Epithelial cell of esophagus (primary cell): ENCODE data around the gene ALMS1.

Source experiments
- DNase-seq: peaks from one replicate; pipeline ENCODE4 v3.0.0; 2010; ENCODE audit warnings: low read depth
- H3K4me3 ChIP-seq: 2 replicates; pipeline ENCODE4 v1.5.1; 2011; ENCODE audit warnings: mild to moderate bottlenecking, low read length, control low read depth
- CTCF ChIP-seq: IDR thresholded peaks from 2 replicates; pipeline ENCODE4 v1.5.1; 2011; ENCODE audit warnings: low read depth, mild to moderate bottlenecking, low read length, control low read depth, inconsistent platforms; ENCODE audit not compliant: insufficient read depth; ENCODE audit errors: missing control alignments

The ALMS1 gene

GRCh38 chr2:73356097-73356496 lies 29.5 kb upstream of the ALMS1 start:
- DNase-seq: no peak
- TF ChIP-seq CTCF: no peak
- no peak overlapping the region for H3K4me3 ChIP-seq

GRCh38 chr2:73359915-73360697 lies 25.5 kb upstream of the ALMS1 start:
- TF ChIP-seq CTCF: peak; percentile 37
- DNase-seq: peak; percentile 4
- H3K4me3 ChIP-seq: no peak overlapping the region

- H3K4me3 ChIP-seq: no peak overlapping the region
- DNase-seq: no peak
- no peak for TF ChIP-seq CTCF
Measured at GRCh38 chr2:73366060-73366459, 19.6 kb upstream of the ALMS1 start.

GRCh38 chr2:73368781-73369180 lies 16.9 kb upstream of the ALMS1 start:
- no peak for DNase-seq
- H3K4me3 ChIP-seq: no peak overlapping the region
- no peak for TF ChIP-seq CTCF

GRCh38 chr2:73370348-73370747 lies 15.3 kb upstream of the ALMS1 start:
- DNase-seq: no peak
- H3K4me3 ChIP-seq: no peak overlapping the region
- TF ChIP-seq CTCF: no peak

- H3K4me3 ChIP-seq: no peak overlapping the region
- DNase-seq: no peak
- TF ChIP-seq CTCF: no peak
Measured at GRCh38 chr2:73373344-73373743, 12.3 kb upstream of the ALMS1 start.

- no peak for TF ChIP-seq CTCF
- no peak for DNase-seq
- H3K4me3 ChIP-seq: no peak overlapping the region
Measured at GRCh38 chr2:73374269-73374668, 11.4 kb upstream of the ALMS1 start.
